ENCODE measurements around the gene TIMM44.

Gene TIMM44

GRCh38 chr19:7888145-7888825 lies 55.2 kb downstream of the TIMM44 start, which contains the start of gene LRRC8E:
TSS of gene LRRC8E (plus strand) at chr19:7888510. CDS start at chr19:7895604, 7,094 bp downstream.
- no peak for ATAC-seq

GRCh38 chr19:7887408-7888144 lies 55.9 kb downstream of the TIMM44 start:
- no peak for ATAC-seq
- TF ChIP-seq ZNF8 (CRISPR knock-in tag; IDR thresholded peaks at IDR 0.05): no peak
- TF ChIP-seq TSHZ2 (CRISPR knock-in tag; IDR thresholded peaks at IDR 0.05): no peak
- TF ChIP-seq ESRRG (CRISPR knock-in tag; IDR thresholded peaks at IDR 0.05): no peak
- no peak for TF ChIP-seq TOX (CRISPR knock-in tag; IDR thresholded peaks at IDR 0.05; ENCODE audit: borderline replicate concordance)
- TF ChIP-seq PATZ1 (CRISPR knock-in tag; IDR thresholded peaks at IDR 0.05; ENCODE audit: borderline replicate concordance): no peak
- no peak for TF ChIP-seq ZFP30 (CRISPR knock-in tag; IDR thresholded peaks at IDR 0.05)
- TF ChIP-seq OSR1 (CRISPR knock-in tag; IDR thresholded peaks at IDR 0.05): no peak
- no peak for TF ChIP-seq CSDC2 (CRISPR knock-in tag; IDR thresholded peaks at IDR 0.05)
- TF ChIP-seq ZFP3 (CRISPR knock-in tag; IDR thresholded peaks at IDR 0.05): no peak
- TF ChIP-seq ZC3H10 (CRISPR knock-in tag; IDR thresholded peaks at IDR 0.05): no peak
- TF ChIP-seq BACH2 (CRISPR knock-in tag; IDR thresholded peaks at IDR 0.05; ENCODE audit: borderline replicate concordance): no peak
- TF ChIP-seq SNAI2 (CRISPR knock-in tag; IDR thresholded peaks at IDR 0.05): no peak

More at GRCh38 chr19:7888145-7888825, 55.2 kb downstream of the TIMM44 start, which contains the start of gene LRRC8E:
- TF ChIP-seq ZNF8 (CRISPR knock-in tag; IDR thresholded peaks at IDR 0.05): no peak
- no peak for TF ChIP-seq SNAI2 (CRISPR knock-in tag; IDR thresholded peaks at IDR 0.05)
- no peak for TF ChIP-seq OSR1 (CRISPR knock-in tag; IDR thresholded peaks at IDR 0.05)
- TF ChIP-seq CREB5 (CRISPR knock-in tag; IDR thresholded peaks at IDR 0.05; ENCODE audit: low read depth): no peak
- no peak for TF ChIP-seq TOX (CRISPR knock-in tag; IDR thresholded peaks at IDR 0.05; ENCODE audit: borderline replicate concordance)
- TF ChIP-seq ZNF70 (CRISPR knock-in tag; IDR thresholded peaks at IDR 0.05): no peak
- no peak for TF ChIP-seq ZFP3 (CRISPR knock-in tag; IDR thresholded peaks at IDR 0.05)
- no peak for TF ChIP-seq TCF4 (CRISPR knock-in tag; IDR thresholded peaks at IDR 0.05; ENCODE audit: borderline replicate concordance)
- TF ChIP-seq ZNF565 (CRISPR knock-in tag; conservative IDR thresholded peaks at IDR 0.05; ENCODE audit: low read depth): no peak
- TF ChIP-seq BACH2 (CRISPR knock-in tag; IDR thresholded peaks at IDR 0.05; ENCODE audit: borderline replicate concordance): no peak
- no peak for TF ChIP-seq TSHZ2 (CRISPR knock-in tag; IDR thresholded peaks at IDR 0.05)
- TF ChIP-seq ISL1 (CRISPR knock-in tag; IDR thresholded peaks at IDR 0.05): no peak
- TF ChIP-seq ZFP30 (CRISPR knock-in tag; IDR thresholded peaks at IDR 0.05): no peak
- TF ChIP-seq ARNTL (CRISPR knock-in tag; IDR thresholded peaks at IDR 0.05; ENCODE audit: borderline replicate concordance, low read depth): no peak
- no peak for TF ChIP-seq GLIS3 (CRISPR knock-in tag; IDR thresholded peaks at IDR 0.05)
- no peak for TF ChIP-seq ESRRG (CRISPR knock-in tag; IDR thresholded peaks at IDR 0.05)
- no peak for TF ChIP-seq PATZ1 (CRISPR knock-in tag; IDR thresholded peaks at IDR 0.05; ENCODE audit: borderline replicate concordance)
- no peak for TF ChIP-seq RARB (CRISPR knock-in tag; IDR thresholded peaks at IDR 0.05)
